DND-41 (cell line): Measurements from ENCODE around the gene P2RX4.

ENCODE experiments used
- ATAC-seq: fragments of 200-7000 bp; cut with Tn5 transposase; 3 replicates; pipeline ENCODE4 v1.9.1; 2021; ENCODE audit warnings: low read depth; ENCODE audit not compliant: insufficient read depth
- DNase-seq: peaks from one replicate; pipeline ENCODE4 v3.0.0-alpha.2; 2020
- H2AFZ ChIP-seq: 2 replicates; pipeline ENCODE4 v1.6.0; 2012; ENCODE audit warnings: low read depth, low read length
- H3K27ac ChIP-seq: 2 replicates; pipeline ENCODE4 v1.5.1; 2012; ENCODE audit warnings: low read length, inconsistent platforms
- H3K27me3 ChIP-seq: fragments of 200-600 bp; sonication (generic); 2 replicates; pipeline ENCODE4 v1.6.0; 2012; ENCODE audit warnings: low read length, mild to moderate bottlenecking, inconsistent platforms; ENCODE audit not compliant: insufficient read depth, poor library complexity
- H3K36me3 ChIP-seq: 2 replicates; pipeline ENCODE4 v1.5.1; 2012; ENCODE audit warnings: low read length, inconsistent platforms; ENCODE audit not compliant: insufficient read depth
- H3K4me1 ChIP-seq: 2 replicates; pipeline ENCODE4 v1.5.1; 2012; ENCODE audit warnings: mild to moderate bottlenecking, low read length; ENCODE audit not compliant: insufficient read depth
- H3K4me2 ChIP-seq: 2 replicates; pipeline ENCODE4 v1.6.0; 2012; ENCODE audit warnings: mild to moderate bottlenecking, moderate library complexity, low read length, inconsistent platforms; ENCODE audit not compliant: insufficient read depth
- H3K4me3 ChIP-seq, 2 experiments: fragments of 200-600 bp in 1 of 2; shearing (Covaris generic) in 1 of 2; 2 replicates each; pipeline ENCODE4 v1.5.1; 2012 to 2016; ENCODE audit warnings: inconsistent platforms in 2 of 2, low read length in 2 of 2, mild to moderate bottlenecking in 2 of 2, low read depth in 1 of 2, moderate library complexity in 1 of 2
- H3K79me2 ChIP-seq: 2 replicates; pipeline ENCODE4 v1.6.0; 2012; ENCODE audit warnings: low read length, inconsistent platforms; ENCODE audit not compliant: insufficient read depth
- H3K9ac ChIP-seq: 2 replicates; pipeline ENCODE4 v1.6.0; 2012; ENCODE audit warnings: low read depth, mild to moderate bottlenecking, inconsistent platforms, low read length, moderate library complexity
- H3K9me3 ChIP-seq: 2 replicates; pipeline ENCODE4 v1.5.1; 2012; ENCODE audit warnings: low read length, moderate library complexity, mild to moderate bottlenecking, inconsistent platforms; ENCODE audit not compliant: insufficient read depth, severe bottlenecking
- H4K20me1 ChIP-seq: 2 replicates; pipeline ENCODE4 v1.6.0; 2012; ENCODE audit warnings: low read length; ENCODE audit not compliant: insufficient read depth
- EZH2 ChIP-seq: IDR thresholded peaks from 3 replicates; pipeline ENCODE4 v1.6.1; 2012; ENCODE audit warnings: borderline replicate concordance, low read depth, mild to moderate bottlenecking, moderate library complexity, low read length, inconsistent platforms; ENCODE audit not compliant: severe bottlenecking
- TF ChIP-seq, protein P1 (sequence below): IDR thresholded peaks from 2 replicates; pipeline ENCODE4 v1.5.1; 2012; ENCODE audit warnings: borderline replicate concordance, low read length, moderate library complexity, mild to moderate bottlenecking; ENCODE audit not compliant: poor library complexity, severe bottlenecking; ENCODE audit errors: extremely low read depth

P2RX4 gene

DNA sequence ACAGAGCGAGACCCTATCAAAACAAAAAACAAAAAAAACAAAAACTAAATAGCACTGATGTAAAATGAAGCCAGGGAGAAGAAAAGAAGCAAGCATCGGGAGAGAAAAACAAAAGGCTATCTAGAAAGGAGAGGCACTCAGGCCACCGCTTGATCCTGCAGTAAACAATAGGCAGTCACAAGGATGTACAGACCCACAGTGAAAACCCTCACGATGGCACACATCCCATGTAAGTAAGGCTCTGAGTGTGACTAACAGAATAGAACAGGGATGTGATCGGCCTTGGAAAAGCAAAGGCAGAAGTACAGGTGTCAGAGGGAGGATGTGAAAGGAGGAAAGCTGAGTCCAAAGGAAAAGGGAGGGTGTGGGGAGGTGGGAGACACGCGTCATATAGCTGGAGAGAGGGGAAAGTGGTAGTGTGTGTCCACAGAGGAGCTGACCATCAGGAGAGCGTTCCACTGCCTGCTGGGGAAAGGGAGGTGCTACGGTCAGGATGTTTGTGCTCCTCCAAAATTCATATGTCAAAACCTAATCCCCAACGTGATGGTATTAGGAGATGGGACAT, 55.1 kb downstream of the P2RX4 start:
- Histone ChIP-seq H3K4me1 (no peaks in the 10 kb centered on the region), H3K9ac (no peak overlapping the region), H3K4me3 (no peak overlapping the region), H3K27ac (no peak overlapping the region), H3K9me3 (no peaks in the 10 kb centered on the region), H3K79me2 (no peaks in the 10 kb centered on the region), H2AFZ (no peak overlapping the region), H3K36me3 (peaks cover 64% of the 10 kb centered on the region), H3K4me2 (no peak overlapping the region), H3K27me3 (no peaks in the 10 kb centered on the region), H4K20me1 (0 out of 2 replicates have a peak, but pooled peaks cover 4% of the 10 kb centered on the region)
- DNase-seq (no peak), ATAC-seq (no peak)
- TF ChIP-seq, protein P1, sequence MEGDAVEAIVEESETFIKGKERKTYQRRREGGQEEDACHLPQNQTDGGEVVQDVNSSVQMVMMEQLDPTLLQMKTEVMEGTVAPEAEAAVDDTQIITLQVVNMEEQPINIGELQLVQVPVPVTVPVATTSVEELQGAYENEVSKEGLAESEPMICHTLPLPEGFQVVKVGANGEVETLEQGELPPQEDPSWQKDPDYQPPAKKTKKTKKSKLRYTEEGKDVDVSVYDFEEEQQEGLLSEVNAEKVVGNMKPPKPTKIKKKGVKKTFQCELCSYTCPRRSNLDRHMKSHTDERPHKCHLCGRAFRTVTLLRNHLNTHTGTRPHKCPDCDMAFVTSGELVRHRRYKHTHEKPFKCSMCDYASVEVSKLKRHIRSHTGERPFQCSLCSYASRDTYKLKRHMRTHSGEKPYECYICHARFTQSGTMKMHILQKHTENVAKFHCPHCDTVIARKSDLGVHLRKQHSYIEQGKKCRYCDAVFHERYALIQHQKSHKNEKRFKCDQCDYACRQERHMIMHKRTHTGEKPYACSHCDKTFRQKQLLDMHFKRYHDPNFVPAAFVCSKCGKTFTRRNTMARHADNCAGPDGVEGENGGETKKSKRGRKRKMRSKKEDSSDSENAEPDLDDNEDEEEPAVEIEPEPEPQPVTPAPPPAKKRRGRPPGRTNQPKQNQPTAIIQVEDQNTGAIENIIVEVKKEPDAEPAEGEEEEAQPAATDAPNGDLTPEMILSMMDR: no peak
- TF ChIP-seq EZH2: no peak

DNA sequence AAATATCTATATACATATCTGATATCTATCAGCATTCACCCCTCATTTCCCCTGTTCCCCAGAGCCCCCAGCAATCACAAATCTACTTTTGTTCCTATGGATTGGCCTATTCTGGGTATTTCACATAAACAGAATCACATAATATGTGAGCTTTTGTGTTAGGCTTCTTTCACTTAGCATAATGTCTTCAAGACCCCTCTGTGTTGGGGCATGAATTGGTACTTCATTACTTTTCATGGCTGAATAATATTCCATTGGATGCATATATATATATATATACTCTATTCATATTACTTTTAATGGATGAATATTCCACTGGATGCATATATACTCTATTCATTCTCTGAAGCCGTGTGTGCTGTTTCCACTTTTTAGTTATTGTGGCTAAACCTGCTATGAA, 57.9 kb downstream of the P2RX4 start:
- no peaks in the 10 kb centered on the region for H3K79me2 ChIP-seq
- no peaks in the 10 kb centered on the region for H3K9me3 ChIP-seq
- DNase-seq (no peak), ATAC-seq (no peak)
- no peak overlapping the region for H3K9ac ChIP-seq
- no peak overlapping the region for H3K27ac ChIP-seq
- no peak overlapping the region for H3K4me3 ChIP-seq
- H3K4me1 ChIP-seq: no peaks in the 10 kb centered on the region
- H4K20me1 ChIP-seq: 0 out of 2 replicates have a peak, but pooled peaks cover 4% of the 10 kb centered on the region
- H3K36me3 ChIP-seq: peaks cover 58% of the 10 kb centered on the region
- no peaks in the 10 kb centered on the region for H3K27me3 ChIP-seq
- no peak overlapping the region for H2AFZ ChIP-seq
- TF ChIP-seq, protein P1: no peak
- no peak for TF ChIP-seq EZH2
- H3K4me2 ChIP-seq: no peak overlapping the region

DNA sequence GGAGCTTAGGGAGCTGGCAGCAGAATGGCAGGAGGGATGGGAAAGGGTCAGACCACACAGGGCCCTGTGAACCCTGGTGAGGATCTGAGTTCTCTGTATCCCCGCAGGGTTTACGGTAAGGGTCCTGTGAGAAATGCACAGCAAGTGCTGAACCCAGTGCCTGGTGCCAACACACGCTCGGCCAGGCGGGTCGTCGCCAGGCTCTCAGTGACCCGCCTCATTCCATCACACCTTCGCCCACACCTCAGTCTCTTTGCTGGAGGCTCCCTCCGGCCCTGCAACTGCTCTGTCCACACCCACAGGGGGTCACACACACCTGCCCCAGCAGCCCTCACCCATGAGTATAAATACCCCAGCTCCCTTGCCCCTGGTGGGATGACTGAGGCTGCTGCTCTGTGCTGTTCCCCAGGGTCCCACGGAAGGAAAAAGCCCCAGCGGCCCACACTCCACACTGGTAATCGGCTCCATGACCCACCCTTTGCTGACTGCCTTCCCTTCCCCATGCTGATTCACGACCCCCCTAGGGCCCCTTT, 63.5 kb downstream of the P2RX4 start:
- Histone ChIP-seq H3K27me3 (no peaks in the 10 kb centered on the region), H2AFZ (no peak overlapping the region), H3K36me3 (peaks cover 44% of the 10 kb centered on the region), H3K79me2 (peaks cover 5% of the 10 kb centered on the region; the same call in 1 of the 2 replicates), H3K9me3 (no peaks in the 10 kb centered on the region), H3K27ac (no peak overlapping the region), H3K4me1 (no peaks in the 10 kb centered on the region), H3K9ac (no peak overlapping the region), H4K20me1 (peaks cover 4% of the 10 kb centered on the region), H3K4me2 (no peak overlapping the region), H3K4me3 (no peak overlapping the region)
- DNase-seq (no peak), ATAC-seq (no peak)
- TF ChIP-seq, protein P1: no peak
- no peak for TF ChIP-seq EZH2
